H9 (cell line): Measurements from ENCODE around the gene TMEM141. TPM values are rescaled to one million over a fixed set of nuclear protein-coding genes. Genes with fewer than 3 reads are reported as not detected.

Source experiments
- DNase-seq: peaks from one replicate; pipeline ENCODE4 v3.0.0-alpha.2; 2017
- H2AFZ ChIP-seq: one replicate; pipeline ENCODE4 v1.6.1; 2013; ENCODE audit warnings: mild to moderate bottlenecking, low read length, control low read depth, moderate library complexity
- H2AK5ac ChIP-seq: 2 replicates; pipeline ENCODE4 v1.6.1; 2013; ENCODE audit warnings: low read length, control low read depth, mixed read lengths; ENCODE audit not compliant: insufficient read length
- H2BK120ac ChIP-seq: one replicate; pipeline ENCODE4 v1.6.1; 2013; ENCODE audit warnings: low read depth, mild to moderate bottlenecking, low read length, control low read depth, inconsistent platforms; ENCODE audit not compliant: poor library complexity, severe bottlenecking
- H2BK12ac ChIP-seq: 2 replicates; pipeline ENCODE4 v1.6.1; 2013; ENCODE audit warnings: low read length, control low read depth, mixed read lengths, low read depth; ENCODE audit not compliant: insufficient read length
- H2BK15ac ChIP-seq: 2 replicates; pipeline ENCODE4 v1.6.1; 2013; ENCODE audit warnings: low read depth, low read length, control low read depth
- H2BK20ac ChIP-seq: one replicate; pipeline ENCODE4 v1.6.1; 2013; ENCODE audit warnings: low read depth, mild to moderate bottlenecking, low read length, control low read depth, inconsistent platforms; ENCODE audit not compliant: poor library complexity, severe bottlenecking
- H2BK5ac ChIP-seq: 2 replicates; pipeline ENCODE4 v1.6.1; 2013; ENCODE audit warnings: low read length, control low read depth, mixed read lengths; ENCODE audit not compliant: insufficient read length
- H3K14ac ChIP-seq: 2 replicates; pipeline ENCODE4 v1.6.1; 2013; ENCODE audit warnings: low read length, control low read depth; ENCODE audit not compliant: insufficient read depth
- H3K18ac ChIP-seq: 2 replicates; pipeline ENCODE4 v1.6.1; 2013; ENCODE audit warnings: low read depth, mild to moderate bottlenecking, mixed read lengths, low read length, control low read depth; ENCODE audit not compliant: insufficient read length
- H3K23ac ChIP-seq: 2 replicates; pipeline ENCODE4 v1.6.1; 2013; ENCODE audit warnings: low read length, control low read depth, mixed read lengths, low read depth; ENCODE audit not compliant: insufficient read length
- H3K23me2 ChIP-seq: 2 replicates; pipeline ENCODE4 v1.6.1; 2013; ENCODE audit warnings: low read depth, mild to moderate bottlenecking, mixed read lengths, low read length, control low read depth; ENCODE audit not compliant: insufficient read length, poor library complexity, severe bottlenecking
- H3K27ac ChIP-seq: 2 replicates; pipeline ENCODE4 v1.5.1; 2013; ENCODE audit warnings: low read length, control low read depth, mixed read lengths, low read depth; ENCODE audit not compliant: insufficient read length
- H3K27me3 ChIP-seq: 2 replicates; pipeline ENCODE4 v1.6.1; 2013; ENCODE audit warnings: low read length, control low read depth, inconsistent platforms; ENCODE audit not compliant: insufficient read depth
- H3K4ac ChIP-seq: 2 replicates; pipeline ENCODE4 v1.6.1; 2013; ENCODE audit warnings: low read depth, mild to moderate bottlenecking, control low read depth, inconsistent platforms, low read length, moderate library complexity
- H3K4me1 ChIP-seq: 2 replicates; pipeline ENCODE4 v1.6.1; 2013; ENCODE audit warnings: low read length, control low read depth, inconsistent platforms; ENCODE audit not compliant: insufficient read depth
- H3K4me2 ChIP-seq: 2 replicates; pipeline ENCODE4 v1.6.1; 2013; ENCODE audit warnings: low read length, control low read depth, mixed read lengths; ENCODE audit not compliant: insufficient read length, insufficient read depth
- H3K56ac ChIP-seq: 2 replicates; pipeline ENCODE4 v1.6.1; 2013; ENCODE audit warnings: low read depth, mild to moderate bottlenecking, mixed read lengths, low read length, control low read depth; ENCODE audit not compliant: insufficient read length
- H3K79me1 ChIP-seq: 2 replicates; pipeline ENCODE4 v1.6.1; 2013; ENCODE audit warnings: low read depth, mild to moderate bottlenecking, moderate library complexity, low read length, control low read depth, inconsistent platforms; ENCODE audit not compliant: insufficient read depth, poor library complexity, severe bottlenecking
- H3K79me2 ChIP-seq: 2 replicates; pipeline ENCODE4 v1.6.1; 2013; ENCODE audit warnings: low read length, control low read depth, inconsistent platforms; ENCODE audit not compliant: insufficient read depth
- H3K9ac ChIP-seq: 2 replicates; pipeline ENCODE4 v1.6.1; 2013; ENCODE audit warnings: low read length, control low read depth, mixed read lengths; ENCODE audit not compliant: insufficient read length; ENCODE audit errors: extremely low read depth
- H3K9me3 ChIP-seq: one replicate; pipeline ENCODE4 v1.6.1; 2013; ENCODE audit warnings: low read depth, low read length, inconsistent platforms; ENCODE audit not compliant: control insufficient read depth
- H3T11ph ChIP-seq: one replicate; pipeline ENCODE4 v1.6.1; 2013; ENCODE audit warnings: mild to moderate bottlenecking, low read length, control low read depth, inconsistent platforms
- H4K20me1 ChIP-seq: one replicate; pipeline ENCODE4 v1.6.1; 2013; ENCODE audit not compliant: control insufficient read depth, insufficient read length, insufficient read depth
- H4K5ac ChIP-seq: 2 replicates; pipeline ENCODE4 v1.6.1; 2013; ENCODE audit warnings: low read depth, mild to moderate bottlenecking, mixed read lengths, low read length, control low read depth; ENCODE audit not compliant: insufficient read length
- H4K8ac ChIP-seq: replicated peaks from 2 replicates; pipeline ENCODE4 v1.6.1; 2013; ENCODE audit warnings: low read length, control low read depth, mixed read lengths, low read depth; ENCODE audit not compliant: insufficient read length
- H4K91ac ChIP-seq: 2 replicates; pipeline ENCODE4 v1.6.1; 2013; ENCODE audit warnings: low read depth, mild to moderate bottlenecking, moderate library complexity, mixed read lengths, low read length, control low read depth; ENCODE audit not compliant: insufficient read length
- H3K27ac Mint-ChIP-seq, 3 experiments: 2 replicates in 2 of 3; 3 replicates in 1 of 3; pipeline ENCODE4 v1.8.0; 2020 to 2021; ENCODE audit warnings: mixed read lengths in 3 of 3, mild to moderate bottlenecking in 1 of 3, moderate library complexity in 1 of 3
- H3K27me3 Mint-ChIP-seq: 2 replicates; pipeline ENCODE4 v1.8.0; 2021; ENCODE audit warnings: low read depth, mild to moderate bottlenecking, moderate library complexity, mixed read lengths
- H3K36me3 Mint-ChIP-seq, 3 experiments: 2 replicates in 2 of 3; 3 replicates in 1 of 3; pipeline ENCODE4 v1.8.0; 2020 to 2021; ENCODE audit warnings: low read depth in 3 of 3, mixed read lengths in 3 of 3; ENCODE audit not compliant: insufficient read depth in 1 of 3
- H3K4me1 Mint-ChIP-seq, 2 experiments: 2 replicates each; pipeline ENCODE4 v1.8.0; 2020; ENCODE audit warnings: mixed read lengths in 2 of 2
- H3K4me3 Mint-ChIP-seq, 2 experiments: 2 replicates in 1 of 2; 3 replicates in 1 of 2; pipeline ENCODE4 v1.8.0; 2020 to 2021; ENCODE audit warnings: mild to moderate bottlenecking in 2 of 2, mixed read lengths in 2 of 2, moderate library complexity in 1 of 2
- H3K9me3 Mint-ChIP-seq, 2 experiments: 2 replicates in 1 of 2; 3 replicates in 1 of 2; pipeline ENCODE4 v1.8.0; 2020; ENCODE audit warnings: mild to moderate bottlenecking in 2 of 2, mixed read lengths in 2 of 2, moderate library complexity in 1 of 2
- CTCF ChIP-seq: fragments of 200-600 bp; sonication (generic); conservative IDR thresholded peaks from 3 replicates; pipeline ENCODE4 v1.8.0; 2021; ENCODE audit warnings: antibody characterized with exemption, mild to moderate bottlenecking
- WGBS: extraction: QIAGEN DNeasy Blood & Tissue Kit; methylation state at CpG from one replicate; pipeline ENCODE4 v1.1.7; 2013; ENCODE audit warnings: missing lambda C conversion rate, low lambda C conversion rate, mixed read lengths; ENCODE audit not compliant: insufficient read length; ENCODE audit errors: extremely low coverage; 5-methylcytosine and 5-hydroxymethylcytosine counted together
- total RNA-seq: library from RNA; stranded (reverse); gene quantifications from 2 replicates; pipeline ENCODE4 v1.2.1, GENCODE V29; 2021

Gene TMEM141
- total RNA-seq, 1 experiment from 2014 or later = 55.2 TPM

GRCh38 chr9:136789523-136789937 is 1.6 kb upstream of the TMEM141 start:
- H3K18ac ChIP-seq = no peak overlapping the region
- H2BK5ac ChIP-seq = no peak overlapping the region
- no peak overlapping the region for H3T11ph ChIP-seq
- no peak overlapping the region for H4K8ac ChIP-seq
- no peak overlapping the region for H2AFZ ChIP-seq
- no peak overlapping the region for H4K5ac ChIP-seq
- no CpG with 5 or more reads among the region's 3 CpGs for WGBS
- DNase-seq = no peak
- H3K79me1 ChIP-seq = no peaks in the 10 kb centered on the region
- no peak overlapping the region for H2BK120ac ChIP-seq
- H3K36me3 Mint-ChIP-seq = peaks cover 0 to 8% (median 1%) of the 10 kb centered on the region in 3 experiments; a peak in 3 of 7 replicates
- no peak overlapping the region for H3K4me2 ChIP-seq
- no peaks in the 10 kb centered on the region for H3K4me1 ChIP-seq
- H3K9ac ChIP-seq = no peak overlapping the region
- H3K4me3 Mint-ChIP-seq = no peak overlapping the region
- H2BK12ac ChIP-seq = no peak overlapping the region
- no peaks in the 10 kb centered on the region for H3K27me3 ChIP-seq
- no peaks in the 10 kb centered on the region for H3K79me2 ChIP-seq
- no peak overlapping the region for H3K27ac Mint-ChIP-seq
- H2BK15ac ChIP-seq = no peak overlapping the region
- H4K20me1 ChIP-seq = no peaks in the 10 kb centered on the region
- TF ChIP-seq CTCF = no peak
- H3K4me1 Mint-ChIP-seq = peaks cover 10 to 21% of the 10 kb centered on the region in 2 experiments
- H3K14ac ChIP-seq = no peak overlapping the region
- H3K4ac ChIP-seq = no peak overlapping the region
- H3K56ac ChIP-seq = no peak overlapping the region
- no peak overlapping the region for H2AK5ac ChIP-seq
- no peak overlapping the region for H4K91ac ChIP-seq
- no peaks in the 10 kb centered on the region for H3K23me2 ChIP-seq
- H3K9me3 ChIP-seq = no peaks in the 10 kb centered on the region
- no peak overlapping the region for H3K23ac ChIP-seq
- peaks cover 11% of the 10 kb centered on the region for H3K27me3 Mint-ChIP-seq
- no peak overlapping the region for H3K27ac ChIP-seq
- no peaks in the 10 kb centered on the region for H3K9me3 Mint-ChIP-seq
- no peak overlapping the region for H2BK20ac ChIP-seq
